GM12878 (cell line): ENCODE measurements around the gene KTI12. TPM values are rescaled to one million over a fixed set of nuclear protein-coding genes. Genes with fewer than 3 reads are reported as not detected.
A peak's percentile ranks its signal among the peaks of the same experiment; 100 is the strongest.

Experiments
- ATF7 ChIP-seq: fragments of 450-650 bp; IDR thresholded peaks from 2 replicates; pipeline ENCODE4 v1.6.1; 2016; ENCODE audit warnings: low read depth, mild to moderate bottlenecking
- CBFB ChIP-seq: IDR thresholded peaks from 2 replicates; pipeline ENCODE4 v1.6.1; 2016; ENCODE audit warnings: antibody characterized with exemption, low read depth
- CHD1 ChIP-seq: IDR thresholded peaks from 2 replicates; pipeline ENCODE4 v1.6.1; 2012; ENCODE audit warnings: low read depth, low read length, improper control_type of control experiment
- EGR1 ChIP-seq, 2 experiments: IDR thresholded peaks; 1 replicate in 1 of 2; 2 replicates in 1 of 2; pipeline ENCODE4 v1.6.1; 2011 to 2012; ENCODE audit warnings: low read depth in 2 of 2, low read length in 2 of 2, borderline replicate concordance in 1 of 2, mild to moderate bottlenecking in 1 of 2, moderate library complexity in 1 of 2
- EZH2 ChIP-seq: IDR thresholded peaks from 2 replicates; pipeline ENCODE4 v1.6.1; 2012; ENCODE audit warnings: low read depth, mild to moderate bottlenecking, control low read depth, inconsistent platforms, low read length, borderline replicate concordance; ENCODE audit not compliant: control insufficient read depth
- FOS ChIP-seq: IDR thresholded peaks from 3 replicates; pipeline ENCODE4 v1.6.1; 2011; ENCODE audit warnings: borderline replicate concordance; ENCODE audit not compliant: insufficient read length; ENCODE audit errors: extremely low read depth
- GATAD2B ChIP-seq: fragments of 450-650 bp; conservative IDR thresholded peaks from 2 replicates; pipeline ENCODE4 v1.6.1; 2017; ENCODE audit warnings: low read depth, mild to moderate bottlenecking, moderate library complexity
- NRF1 ChIP-seq: conservative IDR thresholded peaks from 2 replicates; pipeline ENCODE4 v1.6.1; 2011; ENCODE audit warnings: mild to moderate bottlenecking, low read depth, low read length, improper control_type of control experiment
- RCOR1 ChIP-seq: conservative IDR thresholded peaks from 2 replicates; pipeline ENCODE4 v1.6.1; 2012; ENCODE audit warnings: low read depth, low read length, improper control_type of control experiment
- RELA ChIP-seq: fragments of 450-650 bp; IDR thresholded peaks from 2 replicates; pipeline ENCODE4 v1.8.0; 2014; ENCODE audit warnings: borderline replicate concordance; ENCODE audit not compliant: partially characterized antibody
- SMAD1 ChIP-seq: fragments of 450-650 bp; IDR thresholded peaks from 2 replicates; pipeline ENCODE4 v1.6.1; 2018; ENCODE audit warnings: mild to moderate bottlenecking, low read depth; ENCODE audit not compliant: partially characterized antibody
- SMAD5 ChIP-seq: IDR thresholded peaks from 2 replicates; pipeline ENCODE4 v1.6.1; 2016; ENCODE audit warnings: antibody characterized with exemption, low read depth
- SRF ChIP-seq, 2 experiments: IDR thresholded peaks; 2 replicates each; pipeline ENCODE4 v1.6.1; 2011; ENCODE audit warnings: low read depth in 2 of 2, low read length in 2 of 2, mild to moderate bottlenecking in 1 of 2, moderate library complexity in 1 of 2
- SUZ12 ChIP-seq: fragments of 200-600 bp; sonication (generic); IDR thresholded peaks from one replicate; pipeline ENCODE4 v1.6.1; 2018; ENCODE audit warnings: antibody characterized with exemption, mild to moderate bottlenecking; ENCODE audit not compliant: unreplicated experiment
- TCF3 ChIP-seq: IDR thresholded peaks from 2 replicates; pipeline ENCODE4 v1.6.1; 2012; ENCODE audit warnings: low read depth, mild to moderate bottlenecking, low read length, borderline replicate concordance; ENCODE audit not compliant: insufficient read depth
- WRNIP1 ChIP-seq: IDR thresholded peaks from 2 replicates; pipeline ENCODE4 v1.6.1; 2011; ENCODE audit warnings: low read depth, low read length, improper control_type of control experiment, borderline replicate concordance
- polyA plus RNA-seq, 11 experiments: library from polyadenylated mRNA; depleted of rRNA in 4 of 11; unstranded in 6 of 11; stranded (reverse) in 5 of 11; fragments of >200 nt; fragmentation: Nextera tagmentation in 4 of 11; fragmentation: Illumina TruSeq in 1 of 11; extraction: Ambion mirVana in 4 of 11; extraction: Trizol in 1 of 11; gene quantifications; 1 replicate in 1 of 11; 2 replicates in 10 of 11; pipeline versions ENCODE4 v1.2.1 to v1.2.3, GENCODE V29; 2011 to 2016; ENCODE audit warnings: inconsistent platforms in 2 of 11, missing spikeins in 2 of 11, low read depth in 1 of 11
- total RNA-seq, 4 experiments: library from RNA; depleted of rRNA in 3 of 4; stranded (reverse); fragments of >200 nt in 3 of 4; fragmentation: Illumina TruSeq in 1 of 4; extraction: Trizol in 1 of 4; gene quantifications; 2 replicates each; pipeline versions ENCODE4 v1.2.1 to v1.2.3, GENCODE V29; 2013 to 2021
- TF ChIP-seq, protein P1 (sequence below): fragments of 450-650 bp; IDR thresholded peaks from 2 replicates; pipeline ENCODE4 v1.6.1; 2018; ENCODE audit warnings: borderline replicate concordance, mild to moderate bottlenecking; ENCODE audit not compliant: partially characterized antibody
- TF ChIP-seq, protein P2 (sequence below): IDR thresholded peaks from 2 replicates; pipeline ENCODE4 v1.6.1; 2011; ENCODE audit warnings: borderline replicate concordance, low read depth, mild to moderate bottlenecking, moderate library complexity, mixed read lengths, low read length; ENCODE audit not compliant: insufficient read depth; ENCODE audit errors: extremely low read length
- TF ChIP-seq, protein P3 (sequence below): IDR thresholded peaks from 2 replicates; pipeline ENCODE4 v1.6.1; 2012; ENCODE audit warnings: low read depth, low read length, improper control_type of control experiment
- TF ChIP-seq, protein P4 (sequence below): IDR thresholded peaks from 2 replicates; pipeline ENCODE4 v1.6.1; 2011; ENCODE audit warnings: mild to moderate bottlenecking, low read depth, low read length, moderate library complexity; ENCODE audit not compliant: insufficient replicate concordance
- TF ChIP-seq, protein P5 (sequence below): IDR thresholded peaks from 2 replicates; pipeline ENCODE4 v1.6.1; 2011; ENCODE audit warnings: borderline replicate concordance, low read depth, mild to moderate bottlenecking, moderate library complexity, low read length; ENCODE audit not compliant: insufficient read depth, poor library complexity, severe bottlenecking

KTI12 gene
- total and polyA plus RNA-seq, 10 of the 15 experiments (the other 5 are each of a cell fraction or from before 2014, with no cell fraction given): 2.7 to 32.4 (median 17.6) TPM

DNA sequence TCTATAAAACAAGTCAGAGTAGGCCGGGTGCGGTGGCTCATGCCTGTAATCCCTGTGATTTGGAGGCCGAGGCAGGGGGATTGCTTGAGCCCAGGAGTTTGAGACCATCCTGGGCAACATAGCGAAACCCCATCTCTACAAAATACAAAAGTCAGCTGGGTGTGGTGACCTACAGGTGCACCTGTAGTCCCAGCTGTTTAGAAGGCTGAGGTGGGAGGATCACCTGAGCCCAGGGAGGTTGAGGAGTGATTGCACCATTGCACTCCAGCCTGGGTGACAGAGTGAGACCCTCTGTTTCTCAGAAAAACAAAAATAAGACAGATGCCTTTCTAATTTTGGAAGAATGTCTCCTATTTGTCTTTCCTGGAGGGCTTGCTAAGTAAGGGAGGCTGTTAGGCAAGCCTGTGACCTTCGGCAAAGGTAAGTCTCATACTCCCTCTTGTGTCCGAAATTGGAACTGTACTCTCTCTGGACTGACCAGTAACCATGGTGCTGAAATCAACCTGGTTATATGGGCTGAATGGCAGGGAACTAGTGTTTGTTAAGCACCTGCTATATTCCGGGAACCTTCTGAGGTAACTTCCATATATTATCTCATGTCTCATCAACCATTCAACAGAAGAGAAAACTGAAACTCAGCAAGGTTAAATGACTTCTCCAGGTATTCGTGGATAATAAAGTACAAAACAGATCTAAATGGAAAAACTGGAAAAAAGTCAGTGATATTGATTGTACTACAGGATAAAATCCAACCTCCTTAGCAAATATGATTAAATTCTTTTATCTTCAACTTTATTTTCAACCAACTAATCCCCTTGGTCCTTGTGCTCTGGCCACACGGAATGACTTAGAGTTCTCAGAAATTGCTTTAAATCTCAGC lies 31.3 kb downstream of the KTI12 start (continued):
- TF ChIP-seq, protein P1, sequence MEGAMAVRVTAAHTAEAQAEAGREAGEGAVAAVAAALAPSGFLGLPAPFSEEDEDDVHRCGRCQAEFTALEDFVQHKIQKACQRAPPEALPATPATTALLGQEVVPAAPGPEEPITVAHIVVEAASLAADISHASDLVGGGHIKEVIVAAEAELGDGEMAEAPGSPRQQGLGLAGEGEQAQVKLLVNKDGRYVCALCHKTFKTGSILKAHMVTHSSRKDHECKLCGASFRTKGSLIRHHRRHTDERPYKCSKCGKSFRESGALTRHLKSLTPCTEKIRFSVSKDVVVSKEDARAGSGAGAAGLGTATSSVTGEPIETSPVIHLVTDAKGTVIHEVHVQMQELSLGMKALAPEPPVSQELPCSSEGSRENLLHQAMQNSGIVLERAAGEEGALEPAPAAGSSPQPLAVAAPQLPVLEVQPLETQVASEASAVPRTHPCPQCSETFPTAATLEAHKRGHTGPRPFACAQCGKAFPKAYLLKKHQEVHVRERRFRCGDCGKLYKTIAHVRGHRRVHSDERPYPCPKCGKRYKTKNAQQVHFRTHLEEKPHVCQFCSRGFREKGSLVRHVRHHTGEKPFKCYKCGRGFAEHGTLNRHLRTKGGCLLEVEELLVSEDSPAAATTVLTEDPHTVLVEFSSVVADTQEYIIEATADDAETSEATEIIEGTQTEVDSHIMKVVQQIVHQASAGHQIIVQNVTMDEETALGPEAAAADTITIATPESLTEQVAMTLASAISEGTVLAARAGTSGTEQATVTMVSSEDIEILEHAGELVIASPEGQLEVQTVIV: no peak
- no peak for TF ChIP-seq GATAD2B
- no peak for TF ChIP-seq FOS
- no peak for TF ChIP-seq ATF7
- peak; percentile 41 for TF ChIP-seq RELA
- TF ChIP-seq WRNIP1: no peak
- no peak for TF ChIP-seq SUZ12
- TF ChIP-seq, protein P2, sequence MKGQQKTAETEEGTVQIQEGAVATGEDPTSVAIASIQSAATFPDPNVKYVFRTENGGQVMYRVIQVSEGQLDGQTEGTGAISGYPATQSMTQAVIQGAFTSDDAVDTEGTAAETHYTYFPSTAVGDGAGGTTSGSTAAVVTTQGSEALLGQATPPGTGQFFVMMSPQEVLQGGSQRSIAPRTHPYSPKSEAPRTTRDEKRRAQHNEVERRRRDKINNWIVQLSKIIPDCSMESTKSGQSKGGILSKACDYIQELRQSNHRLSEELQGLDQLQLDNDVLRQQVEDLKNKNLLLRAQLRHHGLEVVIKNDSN: no peak
- TF ChIP-seq TCF3: no peak
- no peak for TF ChIP-seq EZH2
- TF ChIP-seq SRF (IDR thresholded peaks at IDR 0.05; ENCODE audit: low read depth in 2 of 2, low read length in 2 of 2): no peak
- TF ChIP-seq SMAD1: no peak
- no peak for TF ChIP-seq RCOR1
- TF ChIP-seq NRF1: no peak
- TF ChIP-seq EGR1 (IDR thresholded peaks at IDR 0.05; ENCODE audit: borderline replicate concordance in 1 of 2, low read depth in 2 of 2, low read length in 2 of 2): no peak
- TF ChIP-seq, protein P3, sequence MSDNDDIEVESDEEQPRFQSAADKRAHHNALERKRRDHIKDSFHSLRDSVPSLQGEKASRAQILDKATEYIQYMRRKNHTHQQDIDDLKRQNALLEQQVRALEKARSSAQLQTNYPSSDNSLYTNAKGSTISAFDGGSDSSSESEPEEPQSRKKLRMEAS: no peak
- no peak for TF ChIP-seq CBFB
- no peak for TF ChIP-seq SMAD5
- TF ChIP-seq, protein P4, sequence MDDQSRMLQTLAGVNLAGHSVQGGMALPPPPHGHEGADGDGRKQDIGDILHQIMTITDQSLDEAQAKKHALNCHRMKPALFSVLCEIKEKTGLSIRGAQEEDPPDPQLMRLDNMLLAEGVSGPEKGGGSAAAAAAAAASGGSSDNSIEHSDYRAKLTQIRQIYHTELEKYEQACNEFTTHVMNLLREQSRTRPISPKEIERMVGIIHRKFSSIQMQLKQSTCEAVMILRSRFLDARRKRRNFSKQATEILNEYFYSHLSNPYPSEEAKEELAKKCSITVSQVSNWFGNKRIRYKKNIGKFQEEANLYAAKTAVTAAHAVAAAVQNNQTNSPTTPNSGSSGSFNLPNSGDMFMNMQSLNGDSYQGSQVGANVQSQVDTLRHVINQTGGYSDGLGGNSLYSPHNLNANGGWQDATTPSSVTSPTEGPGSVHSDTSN: no peak
- TF ChIP-seq CHD1: no peak
- TF ChIP-seq, protein P5, sequence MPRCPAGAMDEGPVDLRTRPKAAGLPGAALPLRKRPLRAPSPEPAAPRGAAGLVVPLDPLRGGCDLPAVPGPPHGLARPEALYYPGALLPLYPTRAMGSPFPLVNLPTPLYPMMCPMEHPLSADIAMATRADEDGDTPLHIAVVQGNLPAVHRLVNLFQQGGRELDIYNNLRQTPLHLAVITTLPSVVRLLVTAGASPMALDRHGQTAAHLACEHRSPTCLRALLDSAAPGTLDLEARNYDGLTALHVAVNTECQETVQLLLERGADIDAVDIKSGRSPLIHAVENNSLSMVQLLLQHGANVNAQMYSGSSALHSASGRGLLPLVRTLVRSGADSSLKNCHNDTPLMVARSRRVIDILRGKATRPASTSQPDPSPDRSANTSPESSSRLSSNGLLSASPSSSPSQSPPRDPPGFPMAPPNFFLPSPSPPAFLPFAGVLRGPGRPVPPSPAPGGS: no peak
